HG02885 (cell line): ENCODE results near the gene HNRNPA1.
"Not testable (repeated sequence)": the region's sequence is repeated elsewhere in the genome, so short reads cannot be mapped to it uniquely, and the experiment has no call there.

Experiments
- ATAC-seq: cut with Tn5 transposase; IDR thresholded peaks from one replicate; pipeline ENCODE4 v1.9.1; 2021; ENCODE audit warnings: mild to moderate bottlenecking; ENCODE audit not compliant: unreplicated experiment, poor library complexity

Gene HNRNPA1

GRCh38 chr12:54280468-54281260, at the start of gene HNRNPA1:
TSS of gene HNRNPA1 (plus strand) at chr12:54280726. CDS start at chr12:54280808, 82 bp downstream.
- peak; percentile 88 for ATAC-seq

GRCh38 chr12:54231269-54231668, 49.3 kb upstream of the HNRNPA1 start:
- not testable (repeated sequence) for ATAC-seq

GRCh38 chr12:54232790-54233189, 47.7 kb upstream of the HNRNPA1 start:
- no peak for ATAC-seq

- ATAC-seq, result no peak
These were observed 42.0 kb upstream of the HNRNPA1 start for GRCh38 chr12:54238531-54238930.

- ATAC-seq, result no peak
These were observed 40.9 kb upstream of the HNRNPA1 start for GRCh38 chr12:54239620-54240019.

GRCh38 chr12:54240129-54240528, 40.4 kb upstream of the HNRNPA1 start:
- no peak for ATAC-seq

- peak; percentile 38 for ATAC-seq
These were observed 39.4 kb upstream of the HNRNPA1 start for GRCh38 chr12:54240971-54241588.

GRCh38 chr12:54246011-54246641, 34.4 kb upstream of the HNRNPA1 start:
- ATAC-seq, result no peak

- ATAC-seq, result no peak
These were observed 31.0 kb upstream of the HNRNPA1 start for GRCh38 chr12:54249489-54249888.

- no peak for ATAC-seq
These were observed 28.8 kb upstream of the HNRNPA1 start for GRCh38 chr12:54251667-54252284.

- ATAC-seq, result no peak
These were observed 27.3 kb upstream of the HNRNPA1 start for GRCh38 chr12:54253240-54253639.

- ATAC-seq, result no peak
These were observed 23.2 kb upstream of the HNRNPA1 start for GRCh38 chr12:54257332-54257731.

GRCh38 chr12:54258201-54258681, 22.3 kb upstream of the HNRNPA1 start:
- ATAC-seq, result no peak

GRCh38 chr12:54259194-54260011, 21.1 kb upstream of the HNRNPA1 start:
- ATAC-seq, result peak; percentile 66

- no peak for ATAC-seq
These were observed 18.6 kb upstream of the HNRNPA1 start for GRCh38 chr12:54261815-54262402.

- no peak for ATAC-seq
These were observed 18.1 kb upstream of the HNRNPA1 start for GRCh38 chr12:54262403-54262925.

GRCh38 chr12:54265364-54265812, 15.1 kb upstream of the HNRNPA1 start:
- ATAC-seq, result no peak

GRCh38 chr12:54266852-54267251, 13.7 kb upstream of the HNRNPA1 start:
- ATAC-seq, result no peak

GRCh38 chr12:54270345-54270744, 10.2 kb upstream of the HNRNPA1 start:
- no peak for ATAC-seq
